GM21737 (cell line): ENCODE measurements around the gene PCBP4.
A peak's percentile ranks its signal among the peaks of the same experiment; 100 is the strongest.

Source experiments
- ATAC-seq: cut with Tn5 transposase; IDR thresholded peaks from one replicate; pipeline ENCODE4 v1.9.1; 2021; ENCODE audit warnings: mild to moderate bottlenecking, moderate library complexity; ENCODE audit not compliant: unreplicated experiment

PCBP4 gene

GRCh38 chr3:51942603-51943450 is 24.4 kb downstream of the PCBP4 start:
- ATAC-seq = no peak

GRCh38 chr3:51941798-51942602 is 25.3 kb downstream of the PCBP4 start, which contains the start of the genes PARP3 and RRP9:
TSS of gene PARP3 (plus strand) at chr3:51942363. CDS start at chr3:51943356, 993 bp downstream.
TSS of gene RRP9 (minus strand) at chr3:51941904. CDS start at chr3:51941867, 37 bp downstream.
- ATAC-seq = peak; percentile 86

- no peak for ATAC-seq
Measured at GRCh38 chr3:51941463-51941797, 25.8 kb downstream of the PCBP4 start.

GRCh38 chr3:51940648-51941462 is 26.4 kb downstream of the PCBP4 start:
- ATAC-seq = no peak

- no peak for ATAC-seq
Measured at GRCh38 chr3:51938780-51939425, 28.4 kb downstream of the PCBP4 start.

- ATAC-seq = no peak
Measured at GRCh38 chr3:51937611-51938450, 29.4 kb downstream of the PCBP4 start.

GRCh38 chr3:51937014-51937413 is 30.2 kb downstream of the PCBP4 start:
- no peak for ATAC-seq

- no peak for ATAC-seq
Measured at GRCh38 chr3:51935886-51936755, 31.1 kb downstream of the PCBP4 start.

- ATAC-seq = no peak
Measured at GRCh38 chr3:51934991-51935885, 32.0 kb downstream of the PCBP4 start.

- no peak for ATAC-seq
Measured at GRCh38 chr3:51934139-51934850, 33.0 kb downstream of the PCBP4 start.

GRCh38 chr3:51933471-51934138 is 33.6 kb downstream of the PCBP4 start:
- ATAC-seq = no peak

GRCh38 chr3:51932471-51933370 is 34.5 kb downstream of the PCBP4 start:
- no peak for ATAC-seq

GRCh38 chr3:51931756-51932155 is 35.5 kb downstream of the PCBP4 start:
- ATAC-seq = no peak

GRCh38 chr3:51930439-51930838 is 36.8 kb downstream of the PCBP4 start:
- no peak for ATAC-seq

- ATAC-seq = no peak
Measured at GRCh38 chr3:51929420-51930003, 37.7 kb downstream of the PCBP4 start.
